ENCODE measurements around the gene MSI2. TPM values are rescaled to one million over a fixed set of nuclear protein-coding genes. Genes with fewer than 3 reads are reported as not detected.

Gene MSI2
- total RNA-seq, 1 donor from 2014 or later = 90.7 TPM

DNA sequence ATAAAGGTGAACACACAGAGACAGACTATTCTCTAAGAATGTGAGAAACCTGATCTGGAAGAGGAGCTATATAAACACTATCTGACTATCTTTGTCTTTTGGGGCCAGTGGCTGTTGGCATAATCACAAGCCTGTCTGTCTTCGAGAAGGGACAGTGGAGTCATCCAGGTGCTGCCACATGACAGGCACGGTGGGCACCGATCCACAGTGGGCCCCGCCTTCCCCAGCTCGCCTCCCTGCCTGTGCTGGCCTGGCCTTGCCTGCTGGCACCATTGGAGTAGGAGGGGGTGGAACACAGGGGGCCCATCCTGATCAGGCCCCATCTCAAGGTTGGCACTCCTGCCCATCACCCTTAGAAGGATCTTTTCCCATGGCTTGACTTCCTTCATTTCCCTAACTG, 376.0 kb downstream of the MSI2 start:
- ATAC-seq (no peak), DNase-seq (no peak)
- intact Hi-C loops (cut with micrococcal nuclease) = no loop called here

DNA sequence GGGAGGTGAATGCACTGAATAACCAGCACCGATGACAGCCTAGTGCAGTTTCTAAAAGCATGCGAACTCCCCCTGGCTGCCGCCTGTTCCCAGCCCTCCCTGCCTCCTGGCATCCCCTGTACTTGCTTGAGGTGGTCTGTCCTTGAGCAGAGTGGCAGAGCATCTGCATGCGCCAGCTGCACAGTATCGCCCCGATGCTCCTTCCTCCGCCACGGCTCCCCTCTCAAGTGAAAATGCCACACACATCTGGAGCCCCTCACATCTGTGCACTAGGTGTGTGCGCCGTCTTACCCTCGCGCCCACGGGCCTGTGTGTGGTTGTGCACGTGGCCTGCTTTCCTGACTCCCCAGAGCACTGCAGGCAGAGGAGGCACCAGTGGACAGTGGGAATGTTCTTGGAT, 376.9 kb downstream of the MSI2 start:
- no peak for DNase-seq
- intact Hi-C loops (cut with micrococcal nuclease) = no loop called here
- no peak for ATAC-seq

DNA sequence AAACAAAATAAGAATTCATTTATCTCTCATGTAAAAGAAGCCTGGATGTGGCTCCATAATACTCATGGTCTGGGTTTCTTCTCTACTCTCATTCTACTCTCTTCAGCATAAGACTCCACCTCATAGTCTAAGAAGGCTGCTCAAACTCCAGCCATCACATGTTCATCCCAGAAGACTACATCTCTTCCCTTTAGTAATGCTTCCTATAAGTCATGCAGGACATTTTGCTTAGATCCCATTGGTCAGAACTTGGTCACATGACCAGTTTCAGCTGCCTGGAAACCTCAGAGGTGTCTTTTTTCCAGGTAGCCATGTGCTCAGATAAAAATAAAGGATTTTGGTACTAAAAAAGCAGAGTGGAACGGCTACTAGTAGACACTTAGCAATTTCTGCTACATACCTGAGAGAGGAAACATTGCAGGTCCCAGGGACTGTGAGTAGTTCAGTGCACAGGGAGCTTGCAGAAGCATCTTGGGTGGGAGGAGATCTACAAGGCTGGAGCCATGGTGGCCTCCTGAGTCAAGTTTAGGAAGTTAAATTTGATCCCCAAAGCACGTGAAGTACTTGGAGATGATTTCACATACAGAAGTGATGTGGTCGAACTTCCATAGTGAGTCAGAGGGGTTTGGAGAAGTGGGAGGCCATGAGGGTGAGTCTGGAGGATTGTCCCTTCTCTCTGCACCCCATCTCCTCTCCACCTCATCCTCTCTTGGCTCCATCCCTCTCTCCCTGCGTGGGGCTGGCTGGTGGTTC, 378.6 kb downstream of the MSI2 start:
- intact Hi-C loops (cut with micrococcal nuclease) = no loop called here
- DNase-seq (no peak), ATAC-seq (no peak)

DNA sequence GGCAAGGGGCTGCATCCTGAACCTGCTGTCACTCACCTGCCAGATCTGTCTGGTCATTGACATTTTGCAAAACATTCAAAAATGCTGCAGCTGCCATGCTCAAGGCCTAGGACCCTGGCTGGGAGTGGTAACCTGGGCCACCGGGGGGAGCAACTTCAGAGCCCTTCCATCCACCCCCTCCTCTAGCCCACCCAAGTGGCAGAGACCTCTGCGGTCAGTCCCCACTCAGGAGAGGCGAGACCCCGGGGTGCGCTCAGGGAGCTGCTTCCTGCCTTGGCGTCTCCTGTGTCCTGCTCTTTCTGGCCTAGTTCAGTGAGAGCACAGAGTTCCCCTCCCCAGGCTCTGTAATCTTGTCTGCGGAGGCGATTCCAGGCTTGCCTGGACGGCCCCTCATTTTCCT, 380.0 kb downstream of the MSI2 start:
- DNase-seq = no peak
- intact Hi-C loops (cut with micrococcal nuclease) = no loop called here
- ATAC-seq = no peak

DNA sequence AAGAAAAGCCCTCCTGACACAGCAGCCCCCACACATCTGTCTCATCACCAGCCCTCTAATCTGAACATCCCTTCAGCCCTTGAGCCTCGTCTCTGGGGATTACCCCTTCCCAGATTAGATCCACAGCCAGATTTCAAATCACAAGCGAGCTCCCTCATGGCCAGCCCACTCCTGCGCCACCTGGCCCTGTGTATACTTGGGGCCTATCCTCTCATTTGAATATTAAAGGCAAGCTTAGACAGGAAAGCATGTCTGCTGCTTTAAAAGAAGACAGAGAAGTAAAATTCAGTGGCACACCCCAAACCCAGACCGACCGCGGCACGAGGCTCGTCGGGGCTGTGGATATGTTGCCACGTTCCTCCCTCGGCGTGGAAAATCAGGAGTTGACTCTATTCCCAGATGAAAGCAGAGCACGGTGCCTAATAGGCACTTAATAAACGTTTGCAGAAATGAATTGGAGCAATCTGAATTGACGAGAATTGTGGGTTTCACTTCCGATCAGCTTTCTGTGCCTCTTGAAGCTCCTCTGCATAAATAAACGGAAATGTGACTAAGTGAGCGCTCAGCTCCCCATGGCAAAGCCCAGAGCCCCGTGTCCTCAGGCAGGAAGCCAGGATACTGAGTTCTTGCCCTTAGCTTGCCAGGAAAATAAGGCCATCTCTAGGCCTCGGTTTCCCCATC, 380.8 kb downstream of the MSI2 start:
- no peak for DNase-seq
- intact Hi-C loops (cut with micrococcal nuclease) = no loop called here
- no peak for ATAC-seq

DNA sequence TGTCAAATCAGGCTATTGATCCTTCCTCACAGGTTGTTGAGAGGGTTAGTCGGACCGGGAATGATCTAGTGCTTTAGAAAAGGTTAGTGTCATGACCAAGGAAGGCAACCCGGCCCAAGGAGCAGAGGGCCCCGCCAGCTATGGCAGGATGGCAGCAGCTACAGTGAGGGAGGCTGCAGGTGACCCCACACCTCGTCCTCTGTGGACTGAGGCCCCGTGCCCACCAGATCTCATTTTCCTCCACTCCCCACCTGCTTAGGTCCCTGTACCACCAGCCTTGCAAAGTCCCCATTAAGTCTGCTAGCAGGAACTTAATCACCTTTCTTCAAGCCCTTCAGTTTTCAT, 381.3 kb downstream of the MSI2 start:
- no peak for DNase-seq
- intact Hi-C loops (cut with micrococcal nuclease) = no loop called here

DNA sequence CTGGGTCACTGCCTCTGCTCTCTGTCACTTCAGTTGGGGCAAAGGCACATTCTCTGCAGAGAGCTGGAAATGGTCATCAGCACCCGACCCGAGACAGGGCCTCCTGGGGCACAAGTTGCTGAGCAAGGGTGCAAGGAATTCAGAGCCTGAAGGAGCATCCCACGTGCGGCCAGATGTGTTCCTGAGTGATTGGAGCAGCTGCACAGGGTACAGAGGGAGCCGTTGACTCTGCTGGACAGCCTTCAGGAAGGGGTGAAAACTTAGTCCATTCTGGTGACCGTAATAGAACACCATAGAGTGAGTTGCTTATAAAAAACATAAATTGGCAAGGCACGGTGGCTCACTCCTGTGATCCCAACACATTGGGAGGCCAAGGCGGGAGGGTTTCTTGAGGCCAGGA, 382.0 kb downstream of the MSI2 start:
- intact Hi-C loops (cut with micrococcal nuclease) = no loop called here
- no peak for ATAC-seq
- DNase-seq = no peak

More for the DNA sequence above, 381.3 kb downstream of the MSI2 start:
- ATAC-seq = no peak

DNA sequence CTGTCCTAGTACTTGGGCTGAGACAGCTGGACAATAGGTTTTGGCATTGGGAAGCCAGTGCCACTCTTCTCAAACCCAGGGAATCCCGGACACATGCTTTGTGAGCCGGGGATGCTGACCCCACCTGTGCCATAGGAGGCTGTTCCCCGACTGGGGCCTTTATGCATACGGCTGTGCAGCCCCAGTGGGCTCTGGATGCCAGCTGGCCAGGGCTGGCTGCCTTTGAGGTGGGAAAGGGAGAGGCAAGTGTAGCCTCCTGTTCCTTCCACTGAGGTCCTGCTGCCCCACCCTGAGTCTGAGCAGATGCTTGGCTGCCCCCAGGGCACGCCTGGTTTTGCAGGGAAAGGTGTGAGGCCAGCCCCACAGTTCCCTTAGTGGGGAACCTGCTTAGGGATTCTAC, 383.1 kb downstream of the MSI2 start:
- intact Hi-C loops (cut with micrococcal nuclease) = no loop called here
- ATAC-seq (no peak), DNase-seq (no peak)

DNA sequence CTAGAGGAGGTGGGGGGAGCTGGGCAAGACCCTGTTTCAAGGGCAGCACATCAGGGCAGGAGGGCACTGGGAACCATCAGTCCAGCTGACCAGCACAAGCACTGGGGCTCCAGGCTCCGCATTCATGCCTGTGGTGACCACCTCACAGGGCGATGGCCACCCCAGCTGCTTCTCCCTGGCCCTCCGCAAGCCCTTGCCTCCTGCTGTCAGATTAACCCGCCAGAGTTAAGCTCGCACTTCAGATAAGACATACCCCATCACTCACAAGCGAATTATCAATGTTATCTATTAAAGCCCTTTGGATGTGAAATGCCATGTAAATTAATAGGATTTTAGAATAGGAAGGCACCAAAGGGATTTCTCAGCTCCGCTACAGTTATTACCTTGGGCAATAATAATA, 383.8 kb downstream of the MSI2 start:
- no peak for ATAC-seq
- DNase-seq = no peak
- intact Hi-C loops (cut with micrococcal nuclease) = no loop called here

DNA sequence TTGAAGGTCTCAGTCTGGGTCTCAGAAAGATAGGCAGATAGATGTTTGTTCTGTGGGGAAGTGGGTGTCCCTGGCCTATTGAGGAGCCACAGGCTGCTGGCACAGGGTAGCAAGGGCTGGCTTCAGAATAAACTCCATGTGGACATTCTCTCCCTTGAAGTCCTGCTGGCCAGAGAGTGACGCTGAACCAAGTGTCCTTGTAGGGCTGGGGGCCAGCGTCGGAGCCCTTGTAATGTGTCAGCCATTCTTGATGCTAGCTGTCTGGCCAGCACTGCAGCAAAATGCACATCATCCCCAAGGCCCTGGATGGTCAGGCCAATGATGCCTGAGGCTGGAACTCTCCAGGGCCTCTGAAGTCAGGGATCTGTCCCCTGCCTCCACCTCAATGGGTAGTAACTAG, 385.4 kb downstream of the MSI2 start:
- intact Hi-C loops (cut with micrococcal nuclease) = no loop called here
- DNase-seq (no peak), ATAC-seq (no peak)

DNA sequence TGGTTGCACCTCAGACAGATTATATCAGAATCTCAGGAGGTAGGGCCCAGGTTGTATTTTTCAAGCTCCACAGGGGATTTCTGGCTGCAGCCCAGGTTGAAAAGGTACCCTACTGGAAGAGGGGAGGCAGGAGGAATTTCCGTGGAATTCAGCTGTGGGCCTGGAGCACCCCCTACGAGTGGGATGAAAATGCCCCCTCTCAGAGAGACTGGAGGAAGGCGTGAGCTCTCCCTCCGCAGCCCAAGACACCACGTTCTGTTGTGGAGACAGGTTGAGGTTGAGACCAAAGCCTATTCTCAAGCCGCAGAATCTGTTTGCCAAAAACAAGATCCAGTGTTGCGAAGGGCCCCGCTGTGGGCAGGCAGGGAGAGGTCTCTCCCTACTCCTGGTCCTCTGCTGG, 386.7 kb downstream of the MSI2 start:
- intact Hi-C loops (cut with micrococcal nuclease) = no loop called here
- ATAC-seq = no peak
- DNase-seq = no peak

DNA sequence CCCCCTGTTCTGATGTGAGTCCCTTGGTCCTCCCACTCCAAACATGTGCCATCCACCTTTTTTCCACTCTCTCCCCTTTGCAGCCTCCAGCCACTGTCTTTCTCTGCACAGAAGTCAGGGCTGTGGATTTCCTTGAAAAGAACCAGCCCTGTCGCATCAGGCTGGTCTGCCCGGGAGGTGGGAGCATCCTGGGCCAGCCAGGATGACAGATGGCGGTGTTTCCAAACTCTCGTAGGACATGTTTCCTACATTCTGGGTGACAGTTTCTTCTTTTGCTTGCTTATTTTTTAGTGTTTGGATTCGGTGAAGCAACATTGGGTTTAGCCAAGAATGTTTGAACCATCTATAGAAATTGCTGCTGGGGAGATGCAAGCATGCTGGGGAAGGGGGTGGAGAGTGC, 388.0 kb downstream of the MSI2 start:
- DNase-seq = no peak
- no peak for ATAC-seq
- intact Hi-C loops (cut with micrococcal nuclease) = no loop called here

DNA sequence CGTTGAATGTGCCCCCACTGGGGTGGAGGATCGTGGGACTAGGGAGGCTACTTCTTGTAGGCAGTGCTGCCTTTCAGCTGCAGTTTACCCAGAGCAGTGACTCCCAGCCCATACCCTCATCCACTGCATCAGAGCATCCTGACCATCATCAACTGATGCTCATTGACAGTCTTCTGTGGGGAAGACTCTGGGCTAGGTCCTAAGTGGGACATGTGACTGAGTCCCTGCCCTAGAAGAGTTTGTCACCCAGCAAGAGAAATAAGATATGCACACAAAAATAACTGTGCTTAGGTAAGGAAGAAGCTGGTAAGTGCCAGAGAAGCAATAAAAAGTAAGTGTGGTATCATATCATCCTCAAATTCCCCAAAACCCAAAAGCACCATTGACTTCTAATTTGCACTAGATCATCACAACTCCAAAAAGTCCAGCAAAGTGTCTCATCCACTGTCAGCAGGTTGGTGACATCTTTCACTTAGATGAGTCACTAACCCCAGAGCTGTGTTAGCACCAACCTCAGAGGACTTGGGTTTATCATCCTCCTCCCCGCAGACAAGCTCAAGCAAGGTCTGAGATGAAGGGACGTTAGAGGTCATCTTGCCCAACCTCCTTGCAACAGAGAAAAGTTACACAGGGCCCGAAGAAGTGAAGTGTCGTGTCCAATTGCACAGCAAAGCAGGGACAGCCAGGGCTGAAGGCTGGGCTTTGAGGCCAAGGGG, 389.8 kb downstream of the MSI2 start:
- DNase-seq (no peak), ATAC-seq (no peak)
- intact Hi-C loops (cut with micrococcal nuclease) = no loop called here

DNA sequence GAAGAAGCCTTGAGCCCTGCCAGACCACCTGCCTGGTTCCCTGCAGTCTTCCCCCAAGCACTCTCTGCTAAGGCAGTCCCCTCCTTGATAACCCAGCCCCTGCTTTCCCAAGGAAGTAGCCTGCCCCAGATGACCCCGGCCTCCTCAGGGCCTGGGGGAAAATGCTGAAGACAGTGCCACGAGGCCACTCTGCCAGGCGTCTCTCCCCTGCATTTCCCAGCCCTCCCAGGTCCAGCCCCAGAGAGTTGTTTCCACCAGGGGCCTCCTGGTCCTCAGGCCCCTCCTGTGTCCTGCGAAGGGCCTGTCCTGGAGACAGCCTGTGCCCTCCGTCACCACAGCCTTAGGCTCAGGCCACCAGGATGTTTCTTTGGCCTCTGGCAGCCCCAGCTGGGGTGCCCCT, 392.4 kb downstream of the MSI2 start:
- DNase-seq = no peak
- no peak for ATAC-seq
- intact Hi-C loops (cut with micrococcal nuclease) = no loop called here

DNA sequence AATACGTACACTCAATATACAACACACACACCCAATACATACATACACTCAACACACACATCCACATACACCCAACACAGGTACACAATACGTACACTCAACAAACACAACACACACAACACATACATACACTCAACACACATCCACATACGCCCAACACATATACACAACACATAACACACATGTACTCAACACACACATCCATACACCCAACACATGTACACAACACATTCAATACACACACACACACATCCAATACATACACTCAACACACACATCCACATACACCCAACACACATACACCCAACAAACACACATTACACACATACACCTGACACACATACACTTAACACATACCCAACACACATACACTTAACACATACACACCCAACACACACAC, 392.9 kb downstream of the MSI2 start:
- intact Hi-C loops (cut with micrococcal nuclease) = no loop called here
- DNase-seq (no peak), ATAC-seq (no peak)

DNA sequence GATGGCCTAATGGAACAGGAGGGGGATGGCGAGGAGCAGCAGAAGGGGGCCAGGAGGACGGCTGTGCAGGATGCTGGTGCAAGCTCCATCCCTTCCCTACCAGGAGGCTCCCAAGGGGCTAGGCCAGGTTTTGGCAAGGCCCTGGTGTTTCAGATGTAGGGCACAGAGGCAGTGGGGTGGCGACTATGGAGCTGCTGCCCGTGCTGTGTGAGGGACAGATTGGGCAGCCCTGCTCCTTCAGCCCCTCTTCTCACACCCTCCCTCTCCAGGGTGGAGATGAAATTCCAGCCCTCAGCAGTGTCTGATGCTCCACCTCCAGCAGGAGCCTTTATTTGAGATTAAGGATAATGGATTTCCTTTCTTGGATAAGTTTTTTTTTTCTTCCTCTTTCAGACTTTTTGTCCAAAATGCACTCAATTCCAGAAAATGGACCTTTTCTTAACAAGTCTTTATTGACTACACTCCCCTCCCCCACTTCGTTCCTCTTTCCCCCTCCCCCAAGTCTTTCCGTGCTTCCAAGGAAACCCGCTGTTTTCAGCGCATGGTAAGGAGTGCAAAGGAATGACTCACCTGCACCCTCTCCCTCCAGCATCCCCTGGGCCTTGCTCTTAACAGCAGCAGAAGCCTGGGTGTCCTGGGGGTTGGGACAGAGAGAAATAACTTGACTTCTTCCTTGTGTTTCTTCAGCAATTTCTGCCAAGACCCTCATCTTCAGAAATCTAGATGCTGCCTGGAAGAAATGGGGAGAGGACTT, 393.6 kb downstream of the MSI2 start:
- intact Hi-C loops (cut with micrococcal nuclease) = no loop called here
- no peak for ATAC-seq
- no peak for DNase-seq

DNA sequence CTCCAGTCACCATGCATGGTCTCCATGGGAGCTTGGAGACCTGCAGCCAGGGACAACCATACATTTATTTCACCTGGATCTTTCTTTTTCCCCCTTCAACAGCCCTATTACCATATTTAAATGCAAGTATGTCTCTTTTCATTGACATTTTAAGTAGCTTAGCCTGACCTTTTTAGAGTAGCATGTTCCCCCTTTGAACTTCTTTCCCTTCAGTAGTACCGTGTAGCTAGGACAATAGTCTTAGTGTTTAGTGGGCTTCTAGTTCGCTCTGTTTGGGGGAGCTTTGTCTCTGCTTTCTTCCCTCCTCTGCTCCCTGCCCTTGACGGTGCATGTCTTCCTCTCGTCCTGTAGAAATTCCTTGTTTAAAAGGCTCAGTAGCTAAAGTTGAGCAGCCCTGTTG, 394.2 kb downstream of the MSI2 start:
- intact Hi-C loops (cut with micrococcal nuclease) = no loop called here
- ATAC-seq (no peak), DNase-seq (no peak)

DNA sequence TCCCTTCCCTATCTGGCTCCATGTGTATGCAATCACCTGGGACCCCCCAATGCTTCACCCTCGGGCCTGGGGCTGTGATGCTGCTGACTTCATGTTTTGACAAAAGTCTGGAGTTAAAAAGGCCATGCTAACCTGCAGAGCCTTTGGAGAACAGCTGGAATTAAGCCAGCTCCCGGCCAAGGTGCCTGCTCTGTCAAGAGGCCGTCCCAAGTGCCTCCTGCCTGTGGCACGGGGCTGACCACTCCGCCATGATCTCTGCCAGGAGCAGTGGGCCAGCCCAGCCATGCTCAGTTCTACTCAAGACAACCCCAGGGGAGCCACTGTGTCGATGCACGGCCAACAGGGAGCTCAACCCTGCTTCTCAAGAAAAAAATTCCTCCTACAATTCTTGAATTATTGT, 395.1 kb downstream of the MSI2 start:
- intact Hi-C loops (cut with micrococcal nuclease) = no loop called here
- ATAC-seq (no peak), DNase-seq (no peak)

DNA sequence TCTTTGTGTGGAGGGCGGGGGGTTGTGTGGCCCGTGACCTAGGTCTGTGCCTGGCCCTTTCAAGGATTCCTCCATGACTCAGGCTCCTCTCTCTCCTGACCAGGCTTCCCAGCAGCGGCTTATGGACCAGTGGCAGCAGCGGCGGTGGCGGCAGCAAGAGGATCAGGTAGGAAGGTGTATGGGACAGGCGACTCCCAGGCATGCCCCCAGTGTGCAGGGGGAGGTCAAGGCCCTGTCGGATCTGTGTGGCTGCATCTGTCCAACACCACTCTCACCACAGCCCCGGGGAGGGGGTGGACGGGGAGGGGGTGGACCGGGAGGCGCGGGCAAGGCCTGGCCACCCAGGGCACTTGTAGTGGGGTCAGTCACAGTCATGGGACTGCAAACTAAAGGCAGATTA, 395.7 kb downstream of the MSI2 start:
- DNase-seq = no peak
- no peak for ATAC-seq
- intact Hi-C loops (cut with micrococcal nuclease) = no loop called here

DNA sequence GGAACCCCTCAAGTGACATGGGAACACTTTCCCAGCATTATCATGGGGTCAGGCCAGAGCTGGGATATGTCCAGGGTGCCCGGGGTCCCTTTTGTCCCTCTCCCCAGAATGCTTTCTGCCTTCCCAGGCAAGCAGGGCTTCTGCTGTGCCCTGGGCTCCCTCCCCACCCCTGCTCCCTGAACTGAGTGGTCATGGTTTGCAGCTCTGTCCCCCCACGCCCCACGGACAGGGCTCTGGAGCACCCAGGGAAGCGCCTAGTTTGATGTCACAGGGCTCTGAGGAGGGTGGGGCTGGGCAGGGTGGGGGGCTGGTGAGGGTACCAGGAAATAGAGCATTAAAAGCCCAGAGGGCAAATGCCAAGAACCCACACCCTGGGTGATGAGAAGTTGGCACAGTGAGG, 396.5 kb downstream of the MSI2 start:
- intact Hi-C loops (cut with micrococcal nuclease) = no loop called here
- no peak for ATAC-seq

More for the DNA sequence above, 396.5 kb downstream of the MSI2 start:
- no peak for DNase-seq
